ENCODE data around the gene PXDN.
A peak's percentile ranks its signal among the peaks of the same experiment; 100 is the strongest.

GRCh38 chr2:1625281-1626001, 118.9 kb downstream of the PXDN start:
- TF ChIP-seq CTCF (IDR thresholded peaks at IDR 0.05), result no peak
- TF ChIP-seq EP300 (IDR thresholded peaks at IDR 0.05), result no peak
- TF ChIP-seq POLR2A (IDR thresholded peaks at IDR 0.05), result no peak
- TF ChIP-seq POLR2AphosphoS5 (IDR thresholded peaks at IDR 0.05), result peak in 1 of 3 donors; percentile 35

Measured in stomach (tissue), 4 donors.